BLaER1 (cell line): ENCODE data around the gene USP25.
A peak's percentile ranks its signal among the peaks of the same experiment; 100 is the strongest.

Source experiments
- H3K27ac ChIP-seq: shearing (Covaris generic); formaldehyde crosslinking; 2 replicates; pipeline ENCODE4 v1.8.1; 2022
- H3K27me3 ChIP-seq: shearing (Covaris generic); formaldehyde crosslinking; 2 replicates; pipeline ENCODE4 v1.8.1; 2022
- H3K36me3 ChIP-seq: shearing (Covaris generic); formaldehyde crosslinking; 2 replicates; pipeline ENCODE4 v1.8.1; 2022
- H3K4me1 ChIP-seq: shearing (Covaris generic); formaldehyde crosslinking; 2 replicates; pipeline ENCODE4 v1.8.1; 2022
- H3K4me2 ChIP-seq: shearing (Covaris generic); formaldehyde crosslinking; 2 replicates; pipeline ENCODE4 v1.8.1; 2022
- H3K4me3 ChIP-seq: shearing (Covaris generic); formaldehyde crosslinking; 2 replicates; pipeline ENCODE4 v1.8.1; 2022
- H3K9ac ChIP-seq: shearing (Covaris generic); formaldehyde crosslinking; 2 replicates; pipeline ENCODE4 v1.8.1; 2022
- H3K9me3 ChIP-seq: shearing (Covaris generic); formaldehyde crosslinking; 2 replicates; pipeline ENCODE4 v1.8.1; 2022
- H4K20me1 ChIP-seq: shearing (Covaris generic); formaldehyde crosslinking; 2 replicates; pipeline ENCODE4 v1.8.1; 2022
- Cebpa-rat ChIP-seq: shearing (Covaris generic); IDR thresholded peaks from 2 replicates; pipeline ENCODE4 v1.8.1; 2022

Gene USP25

GRCh38 chr21:15823486-15824150 lies 93.8 kb downstream of the USP25 start:
- Histone ChIP-seq H3K27me3 (no peaks in the 10 kb centered on the region), H3K27ac (no peak overlapping the region), H3K9ac (no peak overlapping the region), H4K20me1 (no peaks in the 10 kb centered on the region), H3K4me2 (no peak overlapping the region), H3K4me3 (no peak overlapping the region), H3K4me1 (peaks cover 13% of the 10 kb centered on the region), H3K36me3 (peaks cover 30% of the 10 kb centered on the region), H3K9me3 (no peaks in the 10 kb centered on the region)
- no peak for TF ChIP-seq Cebpa-rat

- Histone ChIP-seq H3K9me3 (no peaks in the 10 kb centered on the region), H3K9ac (no peak overlapping the region), H3K27me3 (no peaks in the 10 kb centered on the region), H3K27ac (0 out of 2 replicates have a peak overlapping the region, but pooled peaks have one; percentile 16), H3K4me1 (peaks cover 13% of the 10 kb centered on the region), H4K20me1 (no peaks in the 10 kb centered on the region), H3K4me2 (peak overlapping the region; percentile 57), H3K4me3 (no peak overlapping the region), H3K36me3 (peaks cover 22% of the 10 kb centered on the region)
- no peak for TF ChIP-seq Cebpa-rat
Measured at GRCh38 chr21:15825700-15826099, 95.9 kb downstream of the USP25 start.

- peaks cover 24% of the 10 kb centered on the region for H3K36me3 ChIP-seq
- H3K9ac ChIP-seq, result no peak overlapping the region
- peaks cover 13% of the 10 kb centered on the region for H3K4me1 ChIP-seq
- no peak overlapping the region for H3K27ac ChIP-seq
- no peaks in the 10 kb centered on the region for H3K27me3 ChIP-seq
- TF ChIP-seq Cebpa-rat, result peak; percentile 39; the same call in 1 of the 2 replicates
- peak overlapping the region; percentile 57 for H3K4me2 ChIP-seq
- H3K9me3 ChIP-seq, result no peaks in the 10 kb centered on the region
- no peaks in the 10 kb centered on the region for H4K20me1 ChIP-seq
- H3K4me3 ChIP-seq, result no peak overlapping the region
Measured at GRCh38 chr21:15826147-15826780, 96.5 kb downstream of the USP25 start.

GRCh38 chr21:15826908-15827601 lies 97.3 kb downstream of the USP25 start:
- no peak for TF ChIP-seq Cebpa-rat
- Histone ChIP-seq H3K36me3 (peaks cover 32% of the 10 kb centered on the region), H3K27ac (no peak overlapping the region)

GRCh38 chr21:15831497-15831896 lies 101.7 kb downstream of the USP25 start:
- Histone ChIP-seq H3K9me3 (no peaks in the 10 kb centered on the region), H4K20me1 (no peaks in the 10 kb centered on the region), H3K4me1 (no peaks in the 10 kb centered on the region), H3K4me3 (no peak overlapping the region), H3K27me3 (no peaks in the 10 kb centered on the region), H3K4me2 (no peak overlapping the region), H3K36me3 (peaks cover 49% of the 10 kb centered on the region), H3K27ac (no peak overlapping the region), H3K9ac (no peak overlapping the region)
- no peak for TF ChIP-seq Cebpa-rat

More at GRCh38 chr21:15826908-15827601, 97.3 kb downstream of the USP25 start:
- Histone ChIP-seq H3K27me3 (no peaks in the 10 kb centered on the region), H3K4me1 (peaks cover 13% of the 10 kb centered on the region), H3K9me3 (no peaks in the 10 kb centered on the region), H3K4me2 (no peak overlapping the region), H3K4me3 (no peak overlapping the region), H4K20me1 (no peaks in the 10 kb centered on the region), H3K9ac (no peak overlapping the region)

- no peak for TF ChIP-seq Cebpa-rat
- Histone ChIP-seq H3K27ac (no peak overlapping the region), H3K27me3 (no peaks in the 10 kb centered on the region), H3K4me2 (no peak overlapping the region), H3K36me3 (peaks cover 54% of the 10 kb centered on the region), H3K4me1 (peaks cover 9% of the 10 kb centered on the region; the same call in 1 of the 2 replicates), H3K4me3 (no peak overlapping the region), H3K9me3 (no peaks in the 10 kb centered on the region), H3K9ac (no peak overlapping the region), H4K20me1 (no peaks in the 10 kb centered on the region)
Measured at GRCh38 chr21:15837645-15838044, 107.9 kb downstream of the USP25 start.

GRCh38 chr21:15839026-15839425 lies 109.2 kb downstream of the USP25 start:
- peaks cover 52% of the 10 kb centered on the region for H3K36me3 ChIP-seq
- H3K4me2 ChIP-seq, result no peak overlapping the region
- H3K9ac ChIP-seq, result no peak overlapping the region
- no peak overlapping the region for H3K27ac ChIP-seq
- peaks cover 9% of the 10 kb centered on the region; the same call in 1 of the 2 replicates for H3K4me1 ChIP-seq
- H4K20me1 ChIP-seq, result no peaks in the 10 kb centered on the region
- no peaks in the 10 kb centered on the region for H3K27me3 ChIP-seq
- no peak for TF ChIP-seq Cebpa-rat
- H3K9me3 ChIP-seq, result no peaks in the 10 kb centered on the region
- H3K4me3 ChIP-seq, result no peak overlapping the region

GRCh38 chr21:15839601-15840000 lies 109.8 kb downstream of the USP25 start:
- H3K4me1 ChIP-seq, result peaks cover 9% of the 10 kb centered on the region; the same call in 1 of the 2 replicates

GRCh38 chr21:15840406-15840805 lies 110.6 kb downstream of the USP25 start:
- Histone ChIP-seq H4K20me1 (no peaks in the 10 kb centered on the region), H3K36me3 (peaks cover 42% of the 10 kb centered on the region), H3K9ac (no peak overlapping the region), H3K9me3 (no peaks in the 10 kb centered on the region), H3K27ac (no peak overlapping the region), H3K4me3 (no peak overlapping the region), H3K4me2 (no peak overlapping the region), H3K27me3 (no peaks in the 10 kb centered on the region), H3K4me1 (peaks cover 9% of the 10 kb centered on the region; the same call in 1 of the 2 replicates)
- TF ChIP-seq Cebpa-rat, result no peak

More at GRCh38 chr21:15839601-15840000, 109.8 kb downstream of the USP25 start:
- Histone ChIP-seq H3K4me3 (no peak overlapping the region), H3K4me2 (no peak overlapping the region), H3K36me3 (peaks cover 48% of the 10 kb centered on the region), H3K9me3 (no peaks in the 10 kb centered on the region), H3K9ac (no peak overlapping the region), H3K27ac (no peak overlapping the region), H4K20me1 (no peaks in the 10 kb centered on the region), H3K27me3 (no peaks in the 10 kb centered on the region)
- TF ChIP-seq Cebpa-rat, result no peak
